Fibroblast of lung (primary cell): Measurements from ENCODE around the gene UBAC1. TPM values are rescaled to one million over a fixed set of nuclear protein-coding genes. Genes with fewer than 3 reads are reported as not detected.

Experiments
- DNase-seq, 2 donors: peaks; one replicate each; pipeline versions ENCODE4 v3.0.0 to v3.0.0-alpha.2; 2010; ENCODE audit warnings: low read depth in 2 of 2
- H2AFZ ChIP-seq: 2 replicates; pipeline ENCODE4 v1.5.1; 2012; ENCODE audit warnings: low read length, control low read depth, inconsistent platforms
- H3K27ac ChIP-seq: 2 replicates; pipeline ENCODE4 v1.5.1; 2011; ENCODE audit warnings: low read length, control low read depth; ENCODE audit not compliant: insufficient read depth
- H3K27me3 ChIP-seq: 2 replicates; pipeline ENCODE4 v1.5.1; 2011; ENCODE audit warnings: mild to moderate bottlenecking, low read length; ENCODE audit not compliant: control insufficient read depth, insufficient read depth
- H3K36me3 ChIP-seq: 2 replicates; pipeline ENCODE4 v1.5.1; 2011; ENCODE audit warnings: low read length; ENCODE audit not compliant: control insufficient read depth, insufficient read depth
- H3K4me1 ChIP-seq: 2 replicates; pipeline ENCODE4 v1.5.1; 2011; ENCODE audit warnings: low read length; ENCODE audit not compliant: control insufficient read depth, insufficient read depth; ENCODE audit errors: extremely low read depth
- H3K4me2 ChIP-seq: 2 replicates; pipeline ENCODE4 v1.5.1; 2011; ENCODE audit warnings: low read length, control low read depth; ENCODE audit not compliant: insufficient read depth; ENCODE audit errors: extremely low read depth
- H3K4me3 ChIP-seq, 4 experiments: fragments of 200-600 bp in 1 of 4; sonication (generic) in 1 of 4; replicated peaks in 1 of 4; 2 replicates each; pipeline ENCODE4 v1.5.1; 2011 to 2016; ENCODE audit warnings: low read length in 4 of 4, low read depth in 3 of 4, mild to moderate bottlenecking in 3 of 4, control low read depth in 2 of 4, inconsistent platforms in 1 of 4, mixed read lengths in 1 of 4; ENCODE audit not compliant: insufficient read depth in 1 of 4; ENCODE audit errors: control extremely low read depth in 1 of 4
- H3K79me2 ChIP-seq: 2 replicates; pipeline ENCODE4 v1.5.1; 2012; ENCODE audit warnings: mild to moderate bottlenecking, low read length, inconsistent platforms; ENCODE audit not compliant: control insufficient read depth, insufficient read depth
- H3K9ac ChIP-seq: 2 replicates; pipeline ENCODE4 v1.5.1; 2011; ENCODE audit warnings: mild to moderate bottlenecking, low read length, control low read depth; ENCODE audit not compliant: insufficient read depth
- H3K9me3 ChIP-seq: 2 replicates; pipeline ENCODE4 v1.5.1; 2012; ENCODE audit warnings: low read depth, low read length; ENCODE audit not compliant: control insufficient read depth, insufficient read depth
- H4K20me1 ChIP-seq: 2 replicates; pipeline ENCODE4 v1.5.1; 2011; ENCODE audit warnings: low read length; ENCODE audit not compliant: control insufficient read depth, insufficient read depth; ENCODE audit errors: extremely low read depth
- EZH2 ChIP-seq: IDR thresholded peaks from 2 replicates; pipeline ENCODE4 v1.5.1; 2012; ENCODE audit warnings: low read length, control low read depth, mild to moderate bottlenecking; ENCODE audit errors: missing control alignments
- polyA plus RNA-seq, 2 donors: library from polyadenylated mRNA; depleted of rRNA in 1 of 2; stranded (reverse) in 1 of 2; unstranded in 1 of 2; fragments of >200 nt; gene quantifications; 2 replicates each; pipeline ENCODE4 v1.2.1, GENCODE V29; 2011 to 2012; ENCODE audit warnings: missing spikeins in 1 of 2
- total RNA-seq: library from RNA; depleted of rRNA; stranded (reverse); fragments of >200 nt; gene quantifications from 2 replicates; pipeline ENCODE4 v1.2.1, GENCODE V29; 2014
- TF ChIP-seq, protein P1 (sequence below), 2 donors: IDR thresholded peaks in 1 of 2; conservative IDR thresholded peaks in 1 of 2; 1 replicate in 1 of 2; 2 replicates in 1 of 2; pipeline ENCODE4 v1.5.1; 2011 to 2012; ENCODE audit warnings: low read length in 2 of 2, control low read depth in 1 of 2, inconsistent platforms in 1 of 2, low read depth in 1 of 2, mild to moderate bottlenecking in 1 of 2

Gene UBAC1
- total and polyA plus RNA-seq, 2 donors (not counting 1 experiment from before 2014, with no cell fraction given), result 26.8 to 30.6 TPM

DNA sequence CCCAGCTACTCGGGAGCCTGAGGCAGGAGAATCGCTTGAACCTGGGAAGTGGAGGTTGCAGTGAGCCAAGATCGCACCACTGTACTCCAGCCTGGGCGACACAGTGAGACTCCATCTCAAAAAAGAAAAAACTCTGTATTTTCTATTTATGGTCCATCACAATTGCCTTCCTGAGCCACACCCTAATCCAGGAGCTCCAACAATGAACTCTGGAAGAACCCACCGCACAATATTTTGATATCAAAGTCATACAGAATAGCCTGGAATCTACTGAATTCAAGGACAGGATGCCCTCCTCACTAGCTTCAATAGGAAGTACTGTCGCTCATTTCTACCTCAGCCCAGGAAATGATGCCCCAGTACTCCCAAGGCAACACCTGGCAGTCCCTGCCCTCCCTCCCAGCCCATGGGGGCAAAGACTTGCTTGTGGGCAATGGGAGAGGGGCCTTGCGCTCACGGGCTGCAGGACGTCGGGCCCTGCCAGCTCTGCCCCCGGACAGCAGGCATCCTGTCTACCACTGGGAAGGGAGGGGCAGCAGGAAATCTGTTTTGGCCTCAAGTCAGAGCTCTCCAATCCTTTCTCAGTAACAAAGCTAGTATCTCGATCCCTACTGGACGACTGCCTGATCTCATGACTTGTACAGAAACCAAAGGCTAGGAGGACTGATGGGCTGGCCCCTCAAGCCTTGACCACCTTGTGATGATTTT lies 19.7 kb downstream of the UBAC1 start:
- Histone ChIP-seq H3K4me3 (no peak overlapping the region), H2AFZ (no peak overlapping the region), H3K79me2 (no peaks in the 10 kb centered on the region), H3K27ac (no peak overlapping the region), H4K20me1 (no peaks in the 10 kb centered on the region), H3K27me3 (no peaks in the 10 kb centered on the region), H3K36me3 (peaks cover 22% of the 10 kb centered on the region), H3K4me2 (no peak overlapping the region), H3K4me1 (no peaks in the 10 kb centered on the region), H3K9me3 (no peaks in the 10 kb centered on the region), H3K9ac (no peak overlapping the region)
- TF ChIP-seq, protein P1, sequence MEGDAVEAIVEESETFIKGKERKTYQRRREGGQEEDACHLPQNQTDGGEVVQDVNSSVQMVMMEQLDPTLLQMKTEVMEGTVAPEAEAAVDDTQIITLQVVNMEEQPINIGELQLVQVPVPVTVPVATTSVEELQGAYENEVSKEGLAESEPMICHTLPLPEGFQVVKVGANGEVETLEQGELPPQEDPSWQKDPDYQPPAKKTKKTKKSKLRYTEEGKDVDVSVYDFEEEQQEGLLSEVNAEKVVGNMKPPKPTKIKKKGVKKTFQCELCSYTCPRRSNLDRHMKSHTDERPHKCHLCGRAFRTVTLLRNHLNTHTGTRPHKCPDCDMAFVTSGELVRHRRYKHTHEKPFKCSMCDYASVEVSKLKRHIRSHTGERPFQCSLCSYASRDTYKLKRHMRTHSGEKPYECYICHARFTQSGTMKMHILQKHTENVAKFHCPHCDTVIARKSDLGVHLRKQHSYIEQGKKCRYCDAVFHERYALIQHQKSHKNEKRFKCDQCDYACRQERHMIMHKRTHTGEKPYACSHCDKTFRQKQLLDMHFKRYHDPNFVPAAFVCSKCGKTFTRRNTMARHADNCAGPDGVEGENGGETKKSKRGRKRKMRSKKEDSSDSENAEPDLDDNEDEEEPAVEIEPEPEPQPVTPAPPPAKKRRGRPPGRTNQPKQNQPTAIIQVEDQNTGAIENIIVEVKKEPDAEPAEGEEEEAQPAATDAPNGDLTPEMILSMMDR (conservative IDR thresholded peaks at IDR 0.05 in 1 of 2, IDR thresholded peaks at IDR 0.05 in 1 of 2; ENCODE audit: low read depth in 1 of 2, low read length in 2 of 2), result no peak
- TF ChIP-seq EZH2, result no peak
- DNase-seq, result no peak

DNA sequence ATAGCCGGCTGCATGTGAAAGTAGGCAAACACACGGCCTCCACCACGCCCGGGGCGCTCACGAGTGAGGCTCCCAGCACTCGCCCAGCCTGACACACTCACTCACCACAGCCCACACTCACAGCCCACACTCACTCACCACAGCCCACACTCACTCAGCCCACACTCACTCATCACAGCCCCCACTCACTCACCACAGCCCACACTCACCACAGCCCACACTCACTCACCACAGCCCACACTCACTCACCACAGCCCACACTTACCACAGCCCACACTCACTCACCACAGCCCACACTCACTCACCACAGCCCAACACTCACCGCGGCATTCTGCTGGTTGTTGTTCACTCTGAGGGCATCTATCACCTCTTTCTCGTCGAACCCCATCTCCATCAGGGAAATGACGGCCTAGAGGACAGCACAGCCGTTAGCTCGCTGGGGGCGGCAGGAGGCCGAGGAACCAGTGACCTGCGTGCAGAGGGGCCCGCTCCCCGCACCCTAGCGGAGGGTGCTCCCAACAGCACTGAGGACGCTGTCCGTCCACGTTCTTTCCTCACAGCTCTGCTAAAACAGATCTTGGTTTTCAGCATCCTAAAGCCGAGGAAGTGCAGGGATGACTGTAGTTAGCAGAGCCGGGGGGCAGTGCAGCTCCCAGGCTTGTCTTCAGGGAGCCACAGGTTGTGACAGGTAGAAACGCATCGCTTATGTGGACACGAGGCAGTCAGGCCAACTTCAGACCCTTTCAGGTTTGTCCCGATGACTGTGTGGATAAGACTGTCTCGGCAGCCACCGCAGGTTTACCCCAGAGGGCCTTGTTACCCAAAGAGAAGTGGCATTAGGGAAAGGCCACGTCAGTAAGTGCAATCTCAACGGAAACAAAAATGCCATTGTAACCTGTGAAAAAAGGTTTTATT lies 21.6 kb downstream of the UBAC1 start:
- no peak overlapping the region for H2AFZ ChIP-seq
- no peak overlapping the region for H3K9ac ChIP-seq
- no peak overlapping the region for H3K4me2 ChIP-seq
- DNase-seq, result no peak
- H3K27ac ChIP-seq, result no peak overlapping the region
- no peaks in the 10 kb centered on the region for H3K9me3 ChIP-seq
- H3K4me3 ChIP-seq, result no peak overlapping the region
- no peak for TF ChIP-seq EZH2
- TF ChIP-seq, protein P1 (conservative IDR thresholded peaks at IDR 0.05 in 1 of 2, IDR thresholded peaks at IDR 0.05 in 1 of 2; ENCODE audit: low read depth in 1 of 2, low read length in 2 of 2), result no peak
- no peaks in the 10 kb centered on the region for H4K20me1 ChIP-seq
- no peaks in the 10 kb centered on the region for H3K79me2 ChIP-seq
- H3K27me3 ChIP-seq, result no peaks in the 10 kb centered on the region
- no peaks in the 10 kb centered on the region for H3K4me1 ChIP-seq
- peaks cover 12% of the 10 kb centered on the region for H3K36me3 ChIP-seq
